HG03066 (cell line): ENCODE measurements around the gene KBTBD12.
"Not testable (repeated sequence)": the region's sequence is repeated elsewhere in the genome, so short reads cannot be mapped to it uniquely, and the experiment has no call there.

Experiments
- ATAC-seq: cut with Tn5 transposase; IDR thresholded peaks from one replicate; pipeline ENCODE4 v1.9.1; 2021; ENCODE audit warnings: low read depth; ENCODE audit not compliant: unreplicated experiment

The KBTBD12 gene

DNA sequence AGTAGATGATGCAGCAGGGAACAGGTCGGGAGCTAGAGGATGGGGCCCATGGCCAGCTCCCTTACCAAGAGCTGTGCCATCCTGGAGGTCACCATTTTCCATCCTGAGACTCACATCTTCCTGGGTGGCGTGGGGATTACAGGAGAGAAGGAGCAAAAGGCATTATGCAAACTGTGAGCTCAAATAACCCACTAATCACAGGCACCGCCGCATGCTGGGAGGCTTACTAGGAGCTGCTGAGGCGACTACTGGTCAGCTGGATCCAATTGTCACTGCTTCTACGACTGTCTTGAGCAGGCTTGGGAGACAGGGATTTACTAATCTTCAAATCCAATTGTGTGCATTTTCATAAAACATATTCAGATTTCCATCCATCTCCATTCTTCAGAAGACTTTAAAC is 12.5 kb upstream of the KBTBD12 start:
- ATAC-seq = no peak

DNA sequence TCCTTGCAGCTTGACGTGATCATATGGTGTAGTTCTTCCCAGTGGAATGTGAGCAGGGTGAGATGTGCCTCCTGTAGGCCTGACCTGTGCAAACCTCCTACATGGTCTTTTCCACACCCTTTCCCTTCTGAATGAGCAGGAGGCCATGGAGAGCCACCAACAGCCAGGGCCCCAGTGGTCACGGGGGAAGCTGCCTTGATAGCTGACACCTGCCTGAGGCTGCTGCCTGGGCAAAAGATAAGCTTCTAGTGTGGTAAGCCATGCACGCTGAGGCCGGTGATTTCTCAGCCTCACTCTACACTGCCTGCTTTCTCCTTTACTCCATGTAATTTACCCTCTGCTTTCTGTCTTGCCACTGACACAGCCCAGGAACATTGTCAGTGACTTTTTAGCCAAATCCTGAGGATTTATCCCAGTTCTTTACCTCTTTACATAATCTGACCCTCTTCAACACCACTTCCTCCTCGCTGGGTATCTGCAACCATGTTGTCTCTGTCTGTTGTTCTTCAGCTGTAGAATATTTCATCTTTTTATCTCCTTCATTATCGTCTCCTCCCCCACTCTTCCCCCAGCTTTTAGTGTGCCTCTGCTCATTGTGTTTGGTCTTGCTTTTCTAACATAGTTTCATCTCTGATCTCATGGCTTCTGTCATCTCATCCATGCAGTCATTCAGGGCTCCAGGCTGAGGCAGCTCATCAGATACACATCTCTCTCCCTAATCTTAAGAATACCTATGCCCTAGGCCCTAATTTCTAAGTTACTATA is 11.2 kb upstream of the KBTBD12 start:
- ATAC-seq = no peak

DNA sequence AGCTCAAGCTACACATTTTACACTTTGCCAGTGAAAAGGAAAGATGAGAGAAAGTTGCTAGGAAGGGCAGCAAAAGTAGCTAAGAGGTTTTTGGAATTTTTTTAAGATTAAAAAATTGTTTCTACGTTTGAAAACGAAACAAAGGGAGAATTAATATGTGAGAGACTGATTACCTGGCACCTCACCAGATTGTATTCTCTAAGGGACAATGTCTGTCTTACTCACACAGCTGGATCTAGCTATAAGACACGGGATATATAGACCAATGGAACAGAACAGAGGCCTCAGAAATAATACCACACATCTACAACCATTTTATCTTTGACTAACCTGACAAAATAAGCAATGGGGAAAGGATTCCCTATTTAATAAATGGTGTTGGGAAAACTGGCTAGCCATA is 9.5 kb upstream of the KBTBD12 start:
- no peak for ATAC-seq

DNA sequence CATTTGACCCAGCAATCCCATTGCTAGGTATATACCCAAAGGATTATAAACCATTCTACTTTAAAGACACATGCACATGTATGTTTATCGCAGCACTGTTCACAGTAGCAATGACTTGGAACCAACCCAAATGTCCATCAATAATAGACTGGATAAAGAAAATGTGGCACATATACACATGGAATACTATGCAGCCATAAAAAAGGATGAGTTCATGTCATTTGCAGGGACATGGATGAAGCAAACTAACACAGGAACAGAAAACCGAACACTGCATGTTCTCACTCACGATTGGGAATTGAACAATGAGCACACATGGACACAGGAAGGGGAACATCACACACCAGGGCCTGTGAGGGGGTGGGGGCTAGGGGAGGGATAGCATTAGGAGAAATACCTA is 8.4 kb upstream of the KBTBD12 start:
- not testable (repeated sequence) for ATAC-seq

DNA sequence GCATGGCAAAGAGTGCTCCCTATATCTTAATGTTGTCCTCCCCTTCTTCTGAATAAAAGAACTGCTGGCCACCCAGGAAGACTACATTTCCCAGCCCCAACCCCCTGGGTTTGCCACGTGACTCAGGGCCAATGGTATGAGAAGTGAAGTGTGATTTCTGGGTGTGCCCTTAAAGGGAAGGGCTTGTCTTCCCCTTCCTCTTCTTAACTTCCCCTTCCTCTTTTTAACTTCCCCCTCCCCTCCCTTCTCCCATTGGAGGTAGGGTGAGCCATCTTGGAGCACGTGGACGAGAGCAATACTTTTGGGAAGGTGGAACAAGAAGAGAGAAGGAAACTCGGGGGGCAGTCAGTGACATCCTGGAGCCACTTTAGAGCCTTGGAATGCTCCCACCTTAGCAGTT is 6.8 kb upstream of the KBTBD12 start:
- ATAC-seq = no peak

DNA sequence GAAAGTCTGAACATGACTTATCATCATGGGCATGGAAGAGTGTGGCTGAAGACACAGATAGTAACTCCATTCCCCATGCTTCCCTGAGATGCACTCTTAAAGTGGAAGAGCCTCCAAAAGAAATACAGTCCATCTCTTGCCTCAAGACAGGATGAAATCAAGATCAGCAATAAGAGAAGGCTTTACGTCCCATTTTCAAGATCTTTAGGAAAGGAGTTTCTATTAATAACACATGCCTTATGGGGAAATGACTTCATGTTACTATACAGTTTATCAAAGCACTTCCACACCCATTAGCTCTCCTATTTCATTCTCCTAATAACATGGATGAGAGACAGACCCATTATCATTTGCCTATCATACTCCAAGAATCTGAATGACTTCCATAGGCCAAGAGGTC is 6.1 kb upstream of the KBTBD12 start:
- ATAC-seq = no peak

DNA sequence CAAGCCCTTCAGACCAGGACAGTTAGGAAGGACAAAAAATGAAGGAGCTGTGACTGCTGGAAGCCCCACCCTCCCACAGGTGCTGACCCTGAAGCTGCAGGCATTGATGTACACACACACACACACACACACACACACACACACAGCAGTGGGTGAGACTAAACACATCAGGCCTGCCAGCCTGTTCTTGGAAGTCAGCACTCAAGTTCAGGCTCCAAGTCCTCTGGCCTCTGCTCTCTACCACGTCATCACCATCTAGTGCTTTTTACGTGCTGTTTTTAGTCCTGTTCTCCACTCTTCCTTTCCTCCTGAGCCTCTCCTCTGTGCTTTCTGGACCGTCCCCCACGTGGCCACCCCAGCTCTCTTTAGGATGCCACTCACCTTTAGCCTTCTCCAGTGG is 5.4 kb upstream of the KBTBD12 start:
- no peak for ATAC-seq

DNA sequence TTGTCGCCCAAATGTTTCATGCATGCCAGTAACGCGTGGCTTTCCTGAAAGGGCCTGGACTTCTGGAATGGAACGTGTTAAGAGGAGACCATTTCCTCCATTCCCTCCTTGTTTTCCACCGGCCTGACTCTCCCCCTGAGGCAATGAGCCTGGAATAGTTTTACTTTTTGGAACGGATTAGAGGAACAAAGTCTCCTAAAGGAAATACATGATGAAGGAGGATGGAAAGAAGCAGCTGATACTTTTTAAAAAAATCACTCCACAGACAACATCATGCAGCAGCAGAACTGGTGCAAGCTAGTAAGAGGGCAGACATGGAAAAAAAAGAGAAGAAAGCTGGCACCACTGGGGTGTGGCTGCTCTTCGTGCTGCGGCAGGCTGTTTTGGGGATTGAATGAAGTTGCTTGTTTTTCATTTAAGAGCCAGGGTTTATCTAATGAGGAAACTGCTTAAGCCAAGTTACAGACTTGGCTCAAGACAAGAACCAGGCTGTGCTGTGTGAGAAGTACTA is 3.6 kb upstream of the KBTBD12 start:
- ATAC-seq = no peak

DNA sequence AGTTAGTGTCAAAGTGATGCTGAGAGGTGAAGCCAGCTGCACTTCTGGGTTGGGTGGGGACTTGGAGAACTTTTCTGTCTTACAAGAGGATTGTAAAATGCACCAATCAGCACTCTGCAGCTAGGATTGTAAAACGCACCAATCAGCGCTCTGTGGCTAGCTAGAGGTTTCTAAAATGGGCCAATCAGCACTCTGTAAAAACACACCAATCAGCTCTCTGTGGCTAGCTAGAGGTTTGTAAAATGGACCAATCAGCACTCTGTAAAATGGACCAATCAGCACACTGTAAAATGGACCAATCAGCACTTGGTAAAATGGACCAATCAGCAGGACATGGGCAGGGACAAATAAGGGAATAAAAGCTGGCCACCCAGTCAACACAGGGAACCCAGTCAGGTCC is 1.2 kb upstream of the KBTBD12 start:
- ATAC-seq = not testable (repeated sequence)

DNA sequence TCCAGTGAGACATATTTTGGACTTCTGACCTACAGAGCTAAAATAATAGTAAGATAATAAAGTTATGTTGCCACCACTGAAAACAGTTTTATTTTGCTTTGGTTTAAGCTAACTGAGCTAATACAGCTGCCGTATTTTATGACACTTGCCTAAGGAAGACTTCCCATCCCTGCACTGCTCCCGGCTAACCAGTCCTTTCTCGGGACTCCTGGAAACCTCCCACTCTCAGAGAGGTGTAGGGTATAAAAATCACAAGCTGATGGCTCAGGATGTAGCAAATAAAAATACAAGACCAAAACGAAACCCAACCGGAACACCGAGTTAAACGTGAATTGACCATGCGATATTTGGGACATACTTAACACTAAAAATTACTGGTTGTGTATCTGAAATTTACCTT is 448 bp upstream of the KBTBD12 start:
- ATAC-seq = no peak

DNA sequence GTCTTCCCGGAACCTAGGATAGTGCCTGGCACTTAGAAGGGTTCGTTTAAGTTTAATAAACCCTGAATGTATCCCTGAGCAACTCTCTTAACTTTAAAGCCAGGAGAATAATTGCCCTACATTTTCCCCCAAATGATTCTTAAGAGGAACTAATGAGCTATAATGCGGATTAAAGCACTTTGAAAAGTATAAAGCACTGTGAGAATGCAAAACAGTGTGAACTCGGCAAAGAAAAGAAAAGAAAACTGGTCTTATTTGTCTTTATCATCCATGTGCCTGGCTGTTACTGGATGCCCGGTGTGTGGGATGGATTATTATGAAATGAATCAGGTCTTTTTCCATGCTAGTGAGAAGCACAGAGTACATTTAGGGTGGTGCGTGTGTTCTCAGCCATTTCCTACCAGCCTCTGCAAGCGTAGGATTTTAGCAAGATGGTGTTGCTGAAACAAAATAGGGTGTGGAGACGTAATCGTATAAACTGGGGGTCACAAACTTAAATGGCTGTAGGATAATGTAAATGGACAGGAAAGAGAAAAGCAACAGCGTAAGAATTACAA is 983 bp downstream of the KBTBD12 start:
- no peak for ATAC-seq

DNA sequence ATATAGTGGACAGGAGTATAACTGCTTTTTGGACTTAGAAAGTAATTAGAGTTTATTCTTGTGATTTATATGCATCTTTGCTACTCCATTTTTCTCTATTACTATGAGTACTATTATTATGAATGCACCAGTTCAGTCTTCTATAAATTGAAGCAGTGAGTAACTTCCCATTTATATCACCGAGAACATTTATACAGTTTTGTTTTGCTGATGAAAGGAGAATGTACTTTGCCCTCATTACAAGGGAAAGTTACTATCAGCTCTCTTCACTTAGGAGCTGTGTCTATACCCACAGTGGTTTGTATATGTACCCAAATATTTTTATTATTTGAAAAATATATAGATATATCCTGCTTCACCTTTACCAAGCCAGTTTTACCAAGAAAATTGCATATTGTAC is 5.7 kb downstream of the KBTBD12 start:
- no peak for ATAC-seq

DNA sequence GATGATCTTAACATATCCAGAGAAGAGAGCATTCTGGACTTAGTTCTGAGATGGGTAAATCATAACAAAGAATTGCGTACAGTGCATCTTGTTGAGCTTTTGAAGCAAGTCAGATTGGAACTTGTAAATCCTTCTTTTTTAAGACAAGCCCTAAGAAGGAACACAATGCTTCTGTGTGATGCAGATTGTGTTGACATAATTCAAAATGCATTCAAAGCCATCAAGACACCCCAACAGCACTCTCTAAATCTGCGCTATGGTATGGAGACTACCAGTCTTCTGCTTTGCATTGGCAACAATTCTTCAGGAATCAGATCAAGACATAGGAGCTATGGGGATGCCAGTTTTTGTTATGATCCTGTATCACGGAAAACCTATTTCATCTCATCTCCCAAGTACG is 8.6 kb downstream of the KBTBD12 start:
- no peak for ATAC-seq

DNA sequence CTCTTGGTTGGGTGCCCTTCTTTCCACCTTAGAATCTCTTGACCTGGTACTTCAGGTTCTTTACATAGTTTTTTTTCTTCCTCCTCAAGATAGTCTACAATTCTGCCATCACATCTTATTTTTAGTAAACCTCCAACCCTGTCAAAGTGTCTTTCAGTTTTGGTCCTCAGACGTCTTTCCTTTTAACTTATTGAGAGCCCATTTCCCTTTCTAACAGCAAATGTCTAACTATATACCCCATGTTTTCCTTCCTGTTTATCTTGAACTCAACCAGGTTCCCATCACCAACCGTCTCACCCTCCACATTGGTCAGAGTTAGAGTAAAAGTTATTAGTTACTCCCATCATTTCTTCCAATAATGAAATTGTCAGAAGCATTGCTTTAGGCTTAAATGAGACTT is 10.4 kb downstream of the KBTBD12 start:
- ATAC-seq = no peak

DNA sequence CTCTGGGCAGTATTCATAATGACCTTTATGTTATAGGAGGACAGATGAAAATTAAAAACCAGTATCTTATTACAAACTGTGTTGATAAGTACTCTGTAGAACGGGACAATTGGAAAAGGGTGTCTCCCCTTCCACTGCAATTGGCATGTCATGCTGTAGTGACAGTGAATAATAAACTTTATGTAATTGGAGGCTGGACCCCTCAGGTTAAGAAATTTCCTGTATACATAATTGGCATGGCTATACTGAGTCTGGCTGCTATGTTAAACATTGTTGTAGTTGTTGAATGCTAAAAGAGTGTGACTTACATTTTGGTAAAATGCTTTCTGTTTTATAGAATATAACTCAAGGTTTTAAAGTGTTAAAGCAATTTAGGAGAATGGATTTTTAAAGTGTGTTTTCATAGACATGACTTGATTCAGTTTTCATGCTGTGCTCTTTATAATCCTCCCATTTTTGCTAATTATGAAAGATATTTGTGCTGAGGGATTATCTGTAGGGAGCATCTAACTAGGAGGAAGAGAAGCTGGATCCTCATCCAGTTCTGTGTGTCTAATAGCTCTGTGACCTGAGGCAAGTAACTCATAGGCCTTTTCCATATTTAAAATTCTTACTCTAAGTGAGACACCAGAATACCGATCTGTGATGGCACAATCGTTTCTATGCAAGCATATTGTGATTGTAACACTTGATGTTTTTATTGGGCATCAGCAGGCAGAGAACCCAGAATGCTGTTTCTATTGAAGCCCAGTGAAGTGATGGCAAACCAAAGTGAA is 13.0 kb downstream of the KBTBD12 start:
- ATAC-seq = no peak

DNA sequence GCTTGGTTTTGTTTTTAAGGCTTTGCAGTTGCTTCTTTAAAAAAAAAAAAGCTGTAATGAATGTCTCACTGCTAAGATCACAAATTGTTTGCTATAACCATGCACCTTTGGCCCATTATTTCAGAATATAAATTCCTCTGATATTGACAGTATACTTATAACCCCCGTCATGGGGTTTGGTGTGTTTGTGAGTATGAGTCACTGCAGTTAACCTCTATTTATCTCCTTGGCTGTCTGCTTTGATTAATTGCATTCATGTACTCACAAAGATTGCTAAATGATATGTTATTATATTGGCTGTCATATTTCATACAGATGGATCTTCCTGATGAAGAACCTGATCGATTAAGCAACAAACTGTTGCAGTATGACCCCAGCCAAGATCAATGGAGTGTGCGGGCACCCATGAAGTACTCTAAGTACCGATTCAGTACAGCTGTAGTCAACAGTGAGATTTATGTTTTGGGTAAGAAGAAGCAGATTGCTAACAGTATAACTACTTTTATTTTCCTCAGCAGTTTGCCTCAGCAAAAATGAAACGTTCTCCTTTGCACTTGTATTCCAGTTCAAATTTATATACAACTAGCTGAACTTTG is 14.9 kb downstream of the KBTBD12 start:
- no peak for ATAC-seq

DNA sequence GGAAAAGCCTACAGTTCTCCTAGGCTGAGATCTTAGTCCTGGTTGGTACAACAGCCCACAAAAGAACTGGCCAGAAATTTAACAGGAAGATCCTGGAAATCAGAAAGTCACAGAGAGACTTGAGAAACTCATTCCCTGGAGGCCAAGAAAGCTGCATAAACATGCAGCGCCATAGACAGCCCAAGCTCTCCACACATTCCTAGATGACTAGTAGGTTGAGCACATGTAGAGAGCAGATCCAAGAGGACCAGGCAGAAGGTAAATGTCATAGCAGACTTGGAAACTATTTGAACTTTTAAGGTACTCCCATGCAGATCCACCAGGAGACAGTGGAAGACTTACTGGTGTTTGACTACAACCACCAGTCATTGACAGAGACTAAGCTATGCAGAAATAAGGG is 18.4 kb downstream of the KBTBD12 start:
- no peak for ATAC-seq

DNA sequence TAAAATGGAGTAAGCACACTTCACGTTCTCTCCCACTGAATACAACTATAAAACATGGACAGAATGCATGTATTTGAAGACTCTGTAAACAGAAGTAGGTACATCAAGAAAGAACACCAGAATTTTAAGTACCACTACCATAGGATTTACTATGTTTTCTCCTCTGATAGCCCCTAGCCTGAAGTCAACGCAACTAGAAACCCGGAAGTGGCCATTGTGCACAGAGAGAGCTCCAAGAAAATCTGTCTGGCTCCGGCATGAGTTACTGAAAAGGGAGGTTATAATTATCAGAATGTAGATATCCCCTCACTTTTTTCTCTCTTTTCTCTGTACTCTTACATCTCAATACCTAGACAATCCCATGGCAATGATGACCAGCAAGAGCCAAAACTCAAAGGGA is 23.8 kb downstream of the KBTBD12 start:
- no peak for ATAC-seq

DNA sequence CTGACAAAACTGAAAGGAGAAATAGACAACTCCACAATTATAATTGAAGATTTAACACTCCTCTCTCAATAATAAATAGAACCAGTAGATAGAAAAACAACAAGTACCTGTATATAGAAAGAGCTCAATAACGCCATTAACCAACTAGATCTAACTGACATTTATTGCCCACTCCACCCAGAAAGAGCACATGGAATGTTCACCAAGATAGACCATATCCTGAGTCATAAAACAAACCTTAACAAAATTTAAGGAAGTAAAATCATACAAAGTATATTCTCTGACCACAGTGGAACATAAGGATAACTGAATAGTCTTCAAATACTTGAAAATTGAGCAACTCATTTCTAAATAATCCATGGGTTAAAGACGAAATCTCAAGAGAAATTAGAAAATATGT is 25.1 kb downstream of the KBTBD12 start:
- ATAC-seq = no peak

DNA sequence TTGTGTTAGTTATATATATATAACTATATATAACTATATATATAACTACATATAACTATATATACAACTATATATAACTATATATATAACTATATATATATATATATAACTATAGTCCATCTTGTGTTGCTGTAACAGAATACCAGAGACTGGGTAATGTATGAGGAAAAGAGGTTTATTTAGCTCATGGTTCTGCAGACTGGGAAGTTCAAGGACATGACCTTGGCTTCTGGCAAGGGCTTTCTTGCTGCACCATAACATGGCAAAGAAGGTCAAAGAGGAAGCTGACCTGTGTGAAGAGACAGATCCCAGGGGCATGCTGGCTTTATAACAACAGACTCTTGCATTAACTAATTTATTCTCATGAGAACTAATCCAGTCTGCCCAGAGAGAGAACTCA is 27.6 kb downstream of the KBTBD12 start:
- no peak for ATAC-seq

DNA sequence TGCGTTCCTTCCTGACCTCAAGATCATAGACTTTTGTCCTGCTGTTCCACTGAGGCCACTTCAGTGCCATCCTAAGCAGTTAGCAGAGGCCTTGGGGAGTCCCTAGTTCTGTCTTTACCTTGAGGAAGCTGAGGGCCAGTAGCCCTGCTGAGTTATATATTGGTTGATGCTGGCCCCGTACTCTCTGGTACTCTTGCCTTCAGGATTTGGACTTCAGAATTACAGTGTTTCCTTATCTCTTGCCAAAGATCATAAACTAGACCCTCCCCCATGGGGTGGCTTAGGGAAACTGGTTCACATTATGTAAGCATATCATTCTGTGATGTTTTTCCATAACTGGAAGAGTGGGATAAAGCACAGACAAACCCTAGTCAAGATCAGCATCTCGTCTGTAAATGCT is 33.2 kb downstream of the KBTBD12 start:
- no peak for ATAC-seq
